SKM-1 (cell line): ENCODE measurements around the gene AMOT.
"Not testable (repeated sequence)": the region's sequence is repeated elsewhere in the genome, so short reads cannot be mapped to it uniquely, and the experiment has no call there.

ENCODE experiments used
- DNase-seq: peaks from one replicate; lab custom pipeline; 2025; ENCODE audit not compliant: unreplicated experiment; lab: John Stamatoyannopoulos, UW

AMOT gene, protein sequence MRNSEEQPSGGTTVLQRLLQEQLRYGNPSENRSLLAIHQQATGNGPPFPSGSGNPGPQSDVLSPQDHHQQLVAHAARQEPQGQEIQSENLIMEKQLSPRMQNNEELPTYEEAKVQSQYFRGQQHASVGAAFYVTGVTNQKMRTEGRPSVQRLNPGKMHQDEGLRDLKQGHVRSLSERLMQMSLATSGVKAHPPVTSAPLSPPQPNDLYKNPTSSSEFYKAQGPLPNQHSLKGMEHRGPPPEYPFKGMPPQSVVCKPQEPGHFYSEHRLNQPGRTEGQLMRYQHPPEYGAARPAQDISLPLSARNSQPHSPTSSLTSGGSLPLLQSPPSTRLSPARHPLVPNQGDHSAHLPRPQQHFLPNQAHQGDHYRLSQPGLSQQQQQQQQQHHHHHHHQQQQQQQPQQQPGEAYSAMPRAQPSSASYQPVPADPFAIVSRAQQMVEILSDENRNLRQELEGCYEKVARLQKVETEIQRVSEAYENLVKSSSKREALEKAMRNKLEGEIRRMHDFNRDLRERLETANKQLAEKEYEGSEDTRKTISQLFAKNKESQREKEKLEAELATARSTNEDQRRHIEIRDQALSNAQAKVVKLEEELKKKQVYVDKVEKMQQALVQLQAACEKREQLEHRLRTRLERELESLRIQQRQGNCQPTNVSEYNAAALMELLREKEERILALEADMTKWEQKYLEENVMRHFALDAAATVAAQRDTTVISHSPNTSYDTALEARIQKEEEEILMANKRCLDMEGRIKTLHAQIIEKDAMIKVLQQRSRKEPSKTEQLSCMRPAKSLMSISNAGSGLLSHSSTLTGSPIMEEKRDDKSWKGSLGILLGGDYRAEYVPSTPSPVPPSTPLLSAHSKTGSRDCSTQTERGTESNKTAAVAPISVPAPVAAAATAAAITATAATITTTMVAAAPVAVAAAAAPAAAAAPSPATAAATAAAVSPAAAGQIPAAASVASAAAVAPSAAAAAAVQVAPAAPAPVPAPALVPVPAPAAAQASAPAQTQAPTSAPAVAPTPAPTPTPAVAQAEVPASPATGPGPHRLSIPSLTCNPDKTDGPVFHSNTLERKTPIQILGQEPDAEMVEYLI

DNA sequence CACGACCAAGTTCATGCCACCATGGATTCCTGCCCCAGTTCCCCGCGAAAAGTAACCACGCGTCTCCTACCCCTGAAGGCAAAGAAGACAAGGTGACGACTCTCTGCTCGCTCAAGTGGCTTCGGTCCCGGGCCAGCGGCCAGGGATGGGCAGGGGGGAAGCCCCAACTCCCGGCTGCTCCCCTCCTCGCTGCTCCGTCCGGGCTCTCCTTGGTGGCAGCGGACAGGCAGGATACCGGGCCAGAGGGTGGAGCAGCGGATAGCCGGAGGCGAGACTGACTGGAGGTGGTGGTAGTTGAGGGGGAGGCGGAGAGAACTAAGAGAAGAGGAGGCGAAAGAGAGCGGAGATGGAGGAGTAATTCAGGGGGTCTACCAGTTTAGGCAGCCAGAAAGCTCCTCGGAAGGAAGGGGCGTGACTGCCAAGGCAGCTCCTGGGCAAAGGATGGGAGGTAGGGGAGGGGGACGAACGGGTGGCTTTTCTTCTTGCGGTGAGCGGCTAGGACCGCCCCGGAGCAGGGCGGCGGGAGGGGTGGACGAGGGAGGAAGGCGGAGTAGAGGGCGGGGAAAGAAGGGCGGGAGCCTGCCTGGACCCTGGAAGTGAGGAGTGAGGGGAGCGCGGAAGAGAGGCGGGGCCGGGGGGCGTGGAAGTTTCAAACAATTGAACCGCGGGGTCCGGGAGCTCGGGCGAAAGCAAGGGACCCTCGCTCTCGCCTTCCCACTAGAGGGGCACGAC lies at the start of gene AMOT:
TSS of gene AMOT (minus strand) at position 450 of the 732 bp plus-strand sequence. CDS start 17,705 bp downstream, outside the sequence.
- DNase-seq: peak; percentile 3

DNA sequence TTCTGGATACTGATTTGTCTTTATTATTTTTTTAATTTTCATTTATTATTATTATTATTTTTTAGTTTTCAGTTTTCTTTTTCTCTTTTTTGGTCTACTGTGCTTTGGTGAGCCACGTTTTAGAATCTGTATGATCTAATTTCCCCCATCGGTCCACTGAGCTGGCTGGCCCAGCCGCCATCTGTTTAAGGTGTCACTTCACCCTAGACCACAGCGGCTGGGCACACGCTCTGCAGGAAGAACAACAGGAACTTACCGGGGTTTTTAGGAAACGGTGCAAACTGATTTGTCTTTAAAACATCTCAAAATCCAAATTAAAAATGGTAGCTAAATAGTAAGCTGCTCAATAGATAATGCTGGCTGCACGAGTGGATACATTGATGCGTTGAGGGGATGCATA lies 48.8 kb upstream of the AMOT start:
- DNase-seq: no peak

DNA sequence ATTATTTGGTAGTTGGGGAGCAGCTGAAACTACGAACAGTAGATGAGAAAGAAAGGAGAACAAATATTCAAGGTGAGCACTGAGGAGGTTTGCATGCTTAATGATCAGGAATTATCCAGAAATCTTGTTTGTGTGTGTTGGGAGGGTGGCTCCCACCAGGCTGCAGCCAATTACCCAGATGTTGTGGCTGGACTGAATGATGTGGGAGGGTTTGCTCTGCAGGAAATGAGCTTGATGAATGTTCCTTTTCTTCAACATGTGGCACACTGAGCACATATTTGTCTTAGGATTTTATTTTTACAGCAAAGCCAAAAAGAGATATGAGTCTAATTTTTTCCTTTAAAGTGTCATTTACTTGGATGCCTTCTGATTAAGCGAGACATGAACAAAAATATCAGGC lies 48.3 kb upstream of the AMOT start:
- no peak for DNase-seq

DNA sequence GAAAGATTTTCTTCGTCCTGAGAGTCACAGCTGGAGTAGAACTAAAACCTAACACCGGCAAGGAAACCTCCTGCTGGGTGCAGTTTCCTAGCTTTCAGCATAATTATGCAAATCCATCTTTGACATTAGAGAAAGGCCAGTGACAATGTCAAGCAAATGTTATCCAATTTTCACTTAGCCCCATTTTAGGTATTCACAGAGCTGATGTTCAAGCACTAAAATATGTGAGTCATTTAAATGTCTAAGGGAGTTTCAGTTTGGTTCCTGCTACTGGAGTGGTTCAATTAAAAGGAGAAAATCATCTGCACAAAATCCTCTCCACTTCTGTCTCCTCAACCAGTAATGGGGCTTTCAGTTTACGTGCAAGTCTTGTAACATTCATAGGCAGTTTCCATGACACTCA lies 37.1 kb upstream of the AMOT start:
- no peak for DNase-seq

DNA sequence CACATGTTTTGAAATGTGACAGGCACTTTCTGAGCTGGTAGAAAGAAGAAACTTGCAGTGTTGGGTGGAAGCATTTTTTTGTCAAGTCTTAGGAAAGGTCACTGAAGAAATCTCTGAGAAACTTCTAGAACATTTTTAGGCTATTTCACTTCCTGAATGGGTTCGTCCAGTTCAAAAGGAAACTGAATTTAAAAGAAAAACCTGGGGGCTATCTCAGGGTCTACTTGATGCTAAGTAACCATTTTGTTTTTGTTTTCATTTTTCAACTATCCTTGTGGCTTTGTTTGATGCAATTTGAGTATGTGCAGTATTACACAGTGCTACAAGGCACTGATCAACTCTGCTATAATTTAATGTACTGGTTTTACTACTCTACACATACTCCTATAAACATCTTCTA lies 34.0 kb upstream of the AMOT start:
- DNase-seq: no peak

DNA sequence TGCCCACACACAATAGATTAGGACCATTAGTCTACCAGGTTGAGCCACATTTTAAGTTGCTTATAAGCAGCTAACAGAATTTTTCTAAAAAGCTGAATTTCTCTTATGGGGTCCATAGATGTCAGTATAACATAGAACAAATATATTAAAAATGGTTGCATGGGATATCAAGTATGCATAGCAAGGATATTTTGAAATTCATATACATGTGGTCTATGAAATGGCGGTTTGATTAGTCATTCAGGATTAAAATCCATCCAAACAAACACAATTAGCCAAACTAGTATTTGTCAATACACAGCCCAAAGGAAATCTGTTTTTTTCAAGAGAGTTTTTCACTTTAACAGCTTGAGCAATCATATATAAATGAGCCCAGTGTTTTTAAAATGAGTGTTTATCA lies 33.5 kb upstream of the AMOT start:
- no peak for DNase-seq

DNA sequence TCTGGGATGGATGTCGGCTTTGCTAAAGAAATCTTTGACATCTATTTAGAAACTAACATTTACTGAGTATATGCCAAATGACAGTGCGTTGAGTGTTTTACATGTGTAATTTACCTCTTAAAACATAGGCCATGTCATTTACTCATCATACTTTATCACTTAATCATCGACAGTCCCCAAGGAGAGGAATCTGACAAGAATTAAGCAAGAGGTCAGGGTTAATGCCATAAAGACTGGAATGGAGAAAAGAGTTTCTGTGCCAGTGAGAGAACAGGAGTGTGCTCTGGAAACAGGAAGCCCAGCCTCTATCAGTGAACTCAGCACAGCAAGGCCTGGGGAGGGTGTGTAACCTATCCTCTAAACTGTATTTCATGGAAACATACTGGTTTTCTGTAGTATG lies 28.0 kb upstream of the AMOT start:
- DNase-seq: no peak

DNA sequence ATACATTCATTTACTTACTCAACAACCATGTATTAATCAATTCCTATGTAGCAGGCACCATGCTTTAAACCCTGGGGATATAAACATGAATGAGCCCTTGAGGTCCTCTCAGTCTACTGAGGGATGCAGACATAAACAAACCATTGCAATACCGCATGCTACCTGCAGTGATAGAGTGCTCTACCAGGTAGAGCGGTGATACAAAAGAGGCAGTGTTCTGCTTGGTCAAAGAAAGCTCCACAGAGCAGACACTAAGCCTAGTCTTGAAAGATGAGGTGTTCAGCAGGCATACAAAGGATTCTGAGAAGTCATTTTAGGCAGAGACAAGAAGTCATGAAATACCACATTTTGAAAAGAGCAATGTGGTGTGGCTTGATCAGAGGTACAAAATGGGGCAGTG lies 26.9 kb upstream of the AMOT start:
- DNase-seq: no peak

DNA sequence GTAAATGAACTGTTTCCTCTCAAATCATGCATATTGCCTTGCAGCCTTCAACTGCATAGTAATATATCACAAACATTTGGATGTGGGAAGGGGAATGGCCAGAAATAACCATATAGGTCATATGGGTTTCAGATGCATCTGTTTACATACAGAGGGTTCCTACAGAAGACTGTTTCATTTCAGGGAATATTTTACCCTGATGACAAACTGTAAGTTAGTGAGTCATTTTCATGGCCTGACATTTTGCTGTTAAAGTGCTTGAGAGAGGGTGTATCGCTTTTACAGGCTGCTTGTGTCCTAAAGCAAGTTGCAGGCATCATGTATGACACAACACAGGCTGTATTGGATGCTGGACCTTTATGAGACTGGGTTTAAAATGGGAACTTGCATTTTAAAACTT lies 25.5 kb upstream of the AMOT start:
- DNase-seq: no peak

DNA sequence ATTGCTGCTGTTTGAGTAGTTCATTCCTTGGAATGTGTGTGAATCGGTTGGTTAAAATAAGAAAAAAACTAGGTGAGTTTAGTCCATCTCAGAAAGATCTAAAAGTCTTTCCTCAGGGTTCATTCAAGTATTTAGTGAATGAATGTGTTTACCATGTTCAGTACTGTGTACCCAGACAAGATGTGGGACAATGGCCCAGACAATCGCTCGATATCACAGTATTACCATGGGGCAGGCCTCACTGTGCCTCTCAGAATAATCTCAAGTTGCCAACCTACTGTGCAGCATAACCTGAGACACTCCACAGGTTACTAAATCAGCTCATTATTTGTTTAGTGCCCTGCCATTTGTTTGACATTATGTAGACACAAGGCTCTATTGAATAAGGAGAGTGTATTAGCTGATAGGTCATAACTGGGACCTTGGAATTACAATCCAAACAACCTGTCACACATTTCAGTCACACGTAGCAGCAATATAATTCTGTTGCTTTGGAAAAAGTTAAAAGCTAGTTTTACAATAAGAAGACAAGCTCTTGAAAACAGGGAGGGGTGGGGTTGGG lies 24.9 kb upstream of the AMOT start:
- no peak for DNase-seq

DNA sequence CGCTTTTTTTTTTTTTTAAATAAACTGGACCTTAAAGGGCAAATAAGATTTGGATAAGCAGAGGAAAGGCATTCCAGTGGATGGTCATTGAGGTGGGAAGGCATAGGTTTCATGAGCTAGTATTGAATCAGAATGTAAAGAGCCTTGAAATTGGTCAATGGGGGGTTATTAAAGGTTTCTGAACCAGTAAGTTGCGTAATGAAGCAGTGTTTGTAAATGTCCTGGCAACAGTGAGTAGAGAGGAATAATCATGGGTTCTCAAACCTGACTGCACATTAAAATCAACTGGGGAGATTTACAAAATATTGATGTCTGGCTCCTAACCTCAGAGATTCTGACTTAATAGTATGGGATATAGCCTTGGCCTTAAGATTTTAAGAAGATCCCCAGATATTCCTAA lies 23.2 kb upstream of the AMOT start:
- DNase-seq: no peak

DNA sequence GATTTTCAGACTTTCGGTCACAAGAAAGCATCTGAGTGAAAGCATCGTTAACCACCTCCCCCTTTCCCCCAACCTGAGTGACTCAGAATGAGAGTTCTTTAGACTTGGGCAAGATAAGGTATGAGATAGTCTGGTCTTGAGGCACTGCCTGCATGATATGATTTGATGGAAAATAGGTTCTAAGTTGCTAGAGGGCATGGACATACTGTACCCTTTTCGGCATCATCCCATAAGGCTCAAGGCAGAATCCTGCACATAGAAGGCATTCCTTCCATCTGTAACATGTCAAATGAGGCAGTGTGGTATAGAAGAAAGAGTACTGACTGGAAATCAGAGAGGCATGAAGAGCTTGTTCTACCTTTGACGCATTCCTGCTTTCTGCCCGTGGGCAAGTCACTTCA lies 16.8 kb upstream of the AMOT start:
- DNase-seq: no peak

DNA sequence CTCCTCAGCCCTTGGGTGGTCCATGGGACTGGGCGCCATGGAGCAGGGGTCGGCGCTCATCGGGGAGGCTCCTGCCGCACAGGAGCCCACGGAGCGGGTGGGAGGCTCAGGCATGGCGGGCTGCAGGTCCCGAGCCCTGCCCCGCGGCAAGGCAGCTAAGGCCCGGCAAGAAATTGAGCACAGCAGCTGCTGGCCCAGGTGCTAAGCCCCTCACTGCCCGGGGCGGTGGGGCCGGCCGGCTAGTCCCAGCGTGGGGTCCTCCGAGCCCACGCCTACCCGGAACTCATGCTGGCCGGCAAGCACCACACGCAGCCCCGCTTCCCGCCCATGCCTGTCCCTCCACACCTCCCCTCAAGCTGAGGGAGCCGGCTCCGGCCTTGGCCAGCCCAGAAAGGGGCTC lies 14.3 kb upstream of the AMOT start:
- DNase-seq: not testable (repeated sequence)

DNA sequence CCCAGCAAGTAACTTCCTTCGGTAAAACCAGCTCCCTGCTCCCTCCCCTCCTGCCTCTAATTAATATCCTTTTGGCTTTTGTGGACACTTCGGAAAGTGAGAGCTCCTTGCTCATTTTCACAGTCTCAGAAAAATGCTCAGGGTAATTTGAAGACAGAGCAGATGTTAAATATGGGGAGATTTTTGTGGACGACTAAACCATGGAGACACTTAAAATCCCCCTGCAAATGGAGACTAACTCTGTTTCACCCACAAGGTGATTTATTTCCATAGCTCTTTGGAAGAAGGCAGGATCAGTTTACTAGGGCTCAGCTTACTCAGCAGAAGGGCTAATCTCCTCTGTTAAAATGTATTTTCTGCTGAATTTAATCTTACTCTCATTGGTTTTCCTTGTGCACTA lies 12.2 kb upstream of the AMOT start:
- DNase-seq: no peak

DNA sequence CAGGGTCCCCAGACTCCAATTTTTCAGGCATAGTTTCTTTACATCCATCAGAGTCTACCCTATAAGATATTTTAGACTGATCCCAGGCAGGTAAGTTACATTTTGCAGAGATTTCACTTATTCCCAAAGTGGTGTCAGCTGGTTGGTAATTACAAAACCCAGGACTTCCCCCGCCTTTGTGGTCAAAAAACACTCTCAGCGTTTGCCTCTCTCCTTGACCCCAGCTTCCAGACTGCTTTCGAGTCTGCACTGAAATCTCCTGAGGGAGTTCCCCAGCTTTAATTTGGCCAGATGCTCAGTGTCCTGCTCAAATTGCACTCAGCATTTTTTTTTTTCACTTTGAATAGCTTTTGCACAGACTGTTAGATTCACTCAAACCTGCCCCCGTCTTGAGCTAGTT lies 11.2 kb upstream of the AMOT start:
- no peak for DNase-seq

DNA sequence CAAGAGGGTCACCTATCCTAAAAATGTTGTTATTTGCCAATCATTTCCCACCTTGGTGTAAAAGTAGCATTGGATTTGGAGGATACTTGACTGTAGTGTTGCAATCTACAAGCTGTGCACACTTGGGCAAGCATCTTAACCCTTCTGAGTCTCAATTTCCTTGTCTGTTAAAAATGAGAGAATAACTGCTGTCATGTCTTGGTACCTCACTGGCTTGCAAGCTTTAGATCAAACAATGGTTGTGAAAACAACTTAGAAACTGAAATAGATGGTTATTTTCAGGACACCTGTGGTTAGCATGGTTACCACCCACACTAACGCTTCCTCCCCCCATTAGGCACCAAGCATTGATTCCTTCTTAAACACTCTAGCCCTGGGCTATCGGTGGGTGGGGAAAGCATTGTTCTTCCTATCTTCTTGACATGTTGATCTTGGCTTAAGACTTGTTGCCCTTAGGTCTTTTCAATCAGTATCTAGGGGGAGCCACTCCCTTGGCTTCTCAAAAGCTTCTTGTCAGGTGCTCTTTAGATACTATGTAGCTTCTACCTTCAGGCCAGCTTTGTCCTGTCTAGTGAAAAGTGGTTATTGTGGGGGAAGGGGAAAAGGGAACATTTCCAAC lies 10.6 kb upstream of the AMOT start:
- DNase-seq: no peak

DNA sequence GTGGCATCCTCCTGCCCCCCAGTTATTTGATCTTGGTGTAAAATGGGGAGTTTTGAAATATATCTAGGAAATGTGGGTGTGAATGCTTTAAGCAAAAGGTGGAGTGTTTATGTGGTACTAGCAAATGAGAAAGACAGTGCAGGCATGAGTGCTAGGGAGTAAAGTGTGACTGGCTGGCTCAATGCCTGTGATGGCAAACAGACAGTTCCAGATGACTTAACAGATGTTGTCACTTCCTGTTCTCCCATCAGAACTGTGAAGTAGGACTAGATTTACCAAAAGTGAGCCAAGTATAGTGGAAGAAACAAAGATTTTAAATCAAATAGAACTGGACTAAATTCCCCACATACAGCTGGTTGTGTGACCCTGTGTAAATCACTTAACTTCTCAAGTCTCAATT lies 8.4 kb upstream of the AMOT start:
- DNase-seq: no peak

DNA sequence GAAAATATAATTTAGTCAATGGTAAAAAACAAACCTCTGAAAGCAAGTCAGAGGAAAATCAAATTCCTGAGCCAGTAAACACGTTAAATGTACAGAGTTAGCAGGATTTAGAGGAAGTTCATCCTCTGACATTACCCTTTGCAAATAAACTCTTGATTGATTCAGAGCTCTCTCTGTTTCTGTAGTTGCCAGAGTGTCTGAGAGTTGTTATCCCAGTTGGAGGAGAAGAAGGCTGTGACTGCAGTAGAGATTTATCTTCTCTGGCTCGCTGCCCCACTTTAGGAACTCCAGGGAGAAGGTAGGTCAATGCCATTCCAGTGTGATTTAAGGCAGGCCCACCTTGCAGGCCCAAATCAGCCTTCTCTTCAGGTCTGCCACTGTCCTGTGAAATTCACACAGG lies 6.2 kb upstream of the AMOT start:
- DNase-seq: no peak

DNA sequence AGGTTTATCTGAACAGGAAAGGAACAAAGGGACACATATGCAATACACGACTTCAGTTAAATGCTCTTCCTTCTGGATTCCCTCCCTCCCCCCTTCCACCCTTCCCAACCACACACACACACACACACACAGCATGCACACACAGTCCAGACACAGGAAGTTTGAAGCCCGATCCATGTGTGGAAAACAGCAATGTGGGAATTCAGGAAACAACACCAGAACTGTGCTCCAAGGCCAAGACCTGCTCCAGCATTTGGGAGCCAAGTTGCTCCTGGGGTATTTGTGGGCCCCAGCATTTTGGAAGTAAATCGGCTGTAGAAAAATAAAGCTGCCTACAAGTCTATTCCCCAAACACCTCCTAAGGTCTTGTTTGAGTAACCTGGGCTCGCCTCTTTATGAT lies 5.6 kb upstream of the AMOT start:
- DNase-seq: no peak

DNA sequence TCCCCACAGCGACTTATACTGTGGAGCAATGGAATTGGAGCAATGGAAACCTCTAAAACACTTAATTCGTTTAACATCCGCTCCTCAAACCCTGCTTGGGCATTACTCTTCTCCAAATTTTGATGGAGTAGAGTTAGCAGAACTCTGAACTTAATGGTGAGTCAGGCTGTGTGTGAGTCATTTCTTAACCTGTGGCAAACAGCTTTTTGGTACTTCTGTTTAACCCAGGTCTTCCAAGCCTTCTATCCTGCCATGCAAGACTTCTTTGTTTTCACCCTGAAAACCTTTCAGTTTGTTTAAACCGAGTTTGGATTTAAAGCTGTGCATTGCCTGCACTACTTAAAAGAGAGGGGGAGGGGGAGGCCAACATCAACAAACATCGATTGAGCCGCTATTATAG lies 3.6 kb upstream of the AMOT start:
- no peak for DNase-seq

DNA sequence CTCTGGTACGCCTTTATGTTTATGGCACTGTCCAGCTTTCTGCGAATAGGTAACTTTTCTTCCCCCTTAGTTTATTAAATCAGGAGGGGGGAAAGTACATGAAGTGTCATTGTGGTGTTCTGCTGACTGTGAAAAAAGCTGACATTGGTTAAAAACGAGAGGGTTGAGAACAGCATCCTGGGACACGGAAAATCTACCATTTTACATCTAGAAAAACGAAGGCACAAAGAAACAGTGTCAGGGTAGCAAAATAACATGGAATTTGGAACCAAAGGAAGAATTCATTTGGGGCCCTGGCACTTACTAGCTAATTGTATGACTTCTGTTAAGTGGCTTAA lies 1.2 kb upstream of the AMOT start:
- no peak for DNase-seq
